Glutamatergic neuron (in vitro differentiated cells): ENCODE data around the gene EGFL6. TPM values are rescaled to one million over a fixed set of nuclear protein-coding genes. Genes with fewer than 3 reads are reported as not detected.

ENCODE experiments used
- DNase-seq: peaks from one replicate; pipeline ENCODE4 v3.0.0; 2022
- H3K27ac Mint-ChIP-seq: one replicate; pipeline ENCODE4 v1.8.0; 2020; ENCODE audit warnings: mild to moderate bottlenecking, mixed read lengths, inconsistent platforms; ENCODE audit not compliant: unreplicated experiment
- H3K27me3 Mint-ChIP-seq: one replicate; pipeline ENCODE4 v1.8.0; 2020; ENCODE audit warnings: mild to moderate bottlenecking, moderate library complexity, mixed read lengths, inconsistent platforms; ENCODE audit not compliant: unreplicated experiment
- H3K36me3 Mint-ChIP-seq: one replicate; pipeline ENCODE4 v1.8.0; 2020; ENCODE audit warnings: mild to moderate bottlenecking, mixed read lengths, inconsistent platforms; ENCODE audit not compliant: unreplicated experiment
- H3K4me1 Mint-ChIP-seq: one replicate; pipeline ENCODE4 v1.8.0; 2020; ENCODE audit warnings: mild to moderate bottlenecking, low read depth, mixed read lengths, inconsistent platforms; ENCODE audit not compliant: unreplicated experiment
- H3K4me3 Mint-ChIP-seq: one replicate; pipeline ENCODE4 v1.8.0; 2020; ENCODE audit warnings: mild to moderate bottlenecking, mixed read lengths, inconsistent platforms; ENCODE audit not compliant: unreplicated experiment
- H3K9me3 Mint-ChIP-seq: one replicate; pipeline ENCODE4 v1.8.0; 2020; ENCODE audit warnings: mild to moderate bottlenecking, moderate library complexity, mixed read lengths, inconsistent platforms; ENCODE audit not compliant: unreplicated experiment
- total RNA-seq: library from RNA; stranded (reverse); fragmentation: NEBNext Ultra II Directional; extraction: Animal tissue kit (Norgen Biotek cat#: 25700); gene quantifications from one replicate; pipeline ENCODE4 v1.2.1, GENCODE V29; 2021; ENCODE audit not compliant: unreplicated experiment
- TF ChIP-seq, protein P1 (sequence below): fragments of 200-600 bp; sonication (generic); IDR thresholded peaks from one replicate; pipeline ENCODE4 v1.5.0; 2021; ENCODE audit not compliant: partially characterized antibody, unreplicated experiment

EGFL6 gene
- total RNA-seq, 1 donor from 2014 or later: not detected

DNA sequence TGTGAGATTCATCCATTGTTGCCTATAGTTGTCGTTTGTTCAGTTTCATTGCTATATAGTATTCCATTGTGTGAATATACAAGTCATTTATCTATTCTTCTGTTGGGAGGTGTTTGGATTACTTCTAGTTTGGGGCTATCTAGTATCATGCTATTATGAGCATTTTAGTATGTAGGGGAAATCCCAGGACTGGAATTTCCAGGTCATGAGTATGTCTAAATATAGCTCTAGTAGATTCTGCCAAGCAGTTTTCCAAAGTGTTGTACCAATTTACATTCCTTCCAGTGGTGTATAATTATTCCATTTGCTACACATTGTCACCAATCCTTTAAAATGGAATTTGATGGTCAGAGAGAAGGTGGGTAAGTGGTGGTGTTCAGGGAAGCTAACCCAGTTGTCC lies 30.1 kb downstream of the EGFL6 start:
- H3K36me3 Mint-ChIP-seq: no peaks in the 10 kb centered on the region
- no peak overlapping the region for H3K4me3 Mint-ChIP-seq
- TF ChIP-seq, protein P1, sequence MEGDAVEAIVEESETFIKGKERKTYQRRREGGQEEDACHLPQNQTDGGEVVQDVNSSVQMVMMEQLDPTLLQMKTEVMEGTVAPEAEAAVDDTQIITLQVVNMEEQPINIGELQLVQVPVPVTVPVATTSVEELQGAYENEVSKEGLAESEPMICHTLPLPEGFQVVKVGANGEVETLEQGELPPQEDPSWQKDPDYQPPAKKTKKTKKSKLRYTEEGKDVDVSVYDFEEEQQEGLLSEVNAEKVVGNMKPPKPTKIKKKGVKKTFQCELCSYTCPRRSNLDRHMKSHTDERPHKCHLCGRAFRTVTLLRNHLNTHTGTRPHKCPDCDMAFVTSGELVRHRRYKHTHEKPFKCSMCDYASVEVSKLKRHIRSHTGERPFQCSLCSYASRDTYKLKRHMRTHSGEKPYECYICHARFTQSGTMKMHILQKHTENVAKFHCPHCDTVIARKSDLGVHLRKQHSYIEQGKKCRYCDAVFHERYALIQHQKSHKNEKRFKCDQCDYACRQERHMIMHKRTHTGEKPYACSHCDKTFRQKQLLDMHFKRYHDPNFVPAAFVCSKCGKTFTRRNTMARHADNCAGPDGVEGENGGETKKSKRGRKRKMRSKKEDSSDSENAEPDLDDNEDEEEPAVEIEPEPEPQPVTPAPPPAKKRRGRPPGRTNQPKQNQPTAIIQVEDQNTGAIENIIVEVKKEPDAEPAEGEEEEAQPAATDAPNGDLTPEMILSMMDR: no peak
- H3K27ac Mint-ChIP-seq: no peak overlapping the region
- no peaks in the 10 kb centered on the region for H3K27me3 Mint-ChIP-seq
- no peaks in the 10 kb centered on the region for H3K4me1 Mint-ChIP-seq
- no peaks in the 10 kb centered on the region for H3K9me3 Mint-ChIP-seq
- DNase-seq: no peak

GRCh38 chrX:13605611-13606010 lies 36.2 kb downstream of the EGFL6 start:
- H3K9me3 Mint-ChIP-seq: no peaks in the 10 kb centered on the region
- no peaks in the 10 kb centered on the region for H3K4me1 Mint-ChIP-seq
- H3K4me3 Mint-ChIP-seq: no peak overlapping the region
- H3K36me3 Mint-ChIP-seq: no peaks in the 10 kb centered on the region
- H3K27ac Mint-ChIP-seq: no peak overlapping the region
- H3K27me3 Mint-ChIP-seq: no peaks in the 10 kb centered on the region
- TF ChIP-seq, protein P1: no peak
- no peak for DNase-seq

DNA sequence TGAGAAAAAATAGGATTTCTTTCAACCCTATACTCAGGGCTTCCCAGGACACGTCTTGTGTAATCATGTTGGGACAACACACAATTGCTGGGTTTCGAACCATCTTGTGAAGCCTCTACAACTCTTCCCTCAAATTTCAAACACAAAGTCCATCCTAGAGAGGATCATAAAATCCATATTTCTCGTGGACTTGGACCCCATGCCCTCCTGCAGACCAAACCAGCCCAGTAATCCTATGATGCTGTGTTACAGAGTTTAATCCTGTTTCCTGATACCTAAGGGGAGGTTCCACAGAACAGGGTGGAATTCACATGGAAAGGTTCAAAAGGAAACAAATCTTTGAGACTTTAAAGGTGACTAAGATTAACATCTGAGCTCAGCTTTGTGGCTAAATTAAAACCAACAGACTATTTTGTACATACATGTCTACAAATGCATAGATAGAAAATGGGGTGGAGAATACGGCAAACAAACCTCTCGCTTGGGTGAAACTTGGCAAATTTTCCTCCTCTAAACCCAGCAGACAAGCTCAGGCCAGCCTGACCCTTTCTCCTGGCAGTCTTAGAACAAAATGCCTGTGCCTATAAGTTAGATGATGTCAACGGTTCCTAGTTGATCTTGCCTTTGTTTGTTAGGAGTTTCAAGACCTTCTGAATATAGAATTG lies 38.1 kb downstream of the EGFL6 start:
- H3K4me3 Mint-ChIP-seq: no peak overlapping the region
- TF ChIP-seq, protein P1: no peak
- H3K27ac Mint-ChIP-seq: no peak overlapping the region
- no peak for DNase-seq
- no peaks in the 10 kb centered on the region for H3K27me3 Mint-ChIP-seq
- H3K4me1 Mint-ChIP-seq: no peaks in the 10 kb centered on the region
- no peaks in the 10 kb centered on the region for H3K9me3 Mint-ChIP-seq
- H3K36me3 Mint-ChIP-seq: no peaks in the 10 kb centered on the region

- TF ChIP-seq, protein P1: no peak
- H3K9me3 Mint-ChIP-seq: no peaks in the 10 kb centered on the region
- H3K36me3 Mint-ChIP-seq: no peaks in the 10 kb centered on the region
- H3K4me1 Mint-ChIP-seq: no peaks in the 10 kb centered on the region
- no peak overlapping the region for H3K27ac Mint-ChIP-seq
- no peaks in the 10 kb centered on the region for H3K27me3 Mint-ChIP-seq
- no peak overlapping the region for H3K4me3 Mint-ChIP-seq
- DNase-seq: no peak
These were observed 38.6 kb downstream of the EGFL6 start for GRCh38 chrX:13607996-13608365.

- no peaks in the 10 kb centered on the region for H3K9me3 Mint-ChIP-seq
- TF ChIP-seq, protein P1: no peak
These were observed 44.8 kb downstream of the EGFL6 start for GRCh38 chrX:13614154-13614553.

More at GRCh38 chrX:13614154-13614553, 44.8 kb downstream of the EGFL6 start:
- Mint-ChIP-seq H3K27me3 (no peaks in the 10 kb centered on the region), H3K4me1 (no peaks in the 10 kb centered on the region), H3K36me3 (no peaks in the 10 kb centered on the region), H3K4me3 (no peak overlapping the region), H3K27ac (no peak overlapping the region)
- no peak for DNase-seq
